Measurements from ENCODE around the gene C16orf90.

C16orf90 gene

GRCh38 chr16:3485821-3486505, 9.3 kb downstream of the C16orf90 start:
- TF ChIP-seq EZH2phosphoT487 (conservative IDR thresholded peaks at IDR 0.05; ENCODE audit: low read length), result no peak
- TF ChIP-seq, protein P1, sequence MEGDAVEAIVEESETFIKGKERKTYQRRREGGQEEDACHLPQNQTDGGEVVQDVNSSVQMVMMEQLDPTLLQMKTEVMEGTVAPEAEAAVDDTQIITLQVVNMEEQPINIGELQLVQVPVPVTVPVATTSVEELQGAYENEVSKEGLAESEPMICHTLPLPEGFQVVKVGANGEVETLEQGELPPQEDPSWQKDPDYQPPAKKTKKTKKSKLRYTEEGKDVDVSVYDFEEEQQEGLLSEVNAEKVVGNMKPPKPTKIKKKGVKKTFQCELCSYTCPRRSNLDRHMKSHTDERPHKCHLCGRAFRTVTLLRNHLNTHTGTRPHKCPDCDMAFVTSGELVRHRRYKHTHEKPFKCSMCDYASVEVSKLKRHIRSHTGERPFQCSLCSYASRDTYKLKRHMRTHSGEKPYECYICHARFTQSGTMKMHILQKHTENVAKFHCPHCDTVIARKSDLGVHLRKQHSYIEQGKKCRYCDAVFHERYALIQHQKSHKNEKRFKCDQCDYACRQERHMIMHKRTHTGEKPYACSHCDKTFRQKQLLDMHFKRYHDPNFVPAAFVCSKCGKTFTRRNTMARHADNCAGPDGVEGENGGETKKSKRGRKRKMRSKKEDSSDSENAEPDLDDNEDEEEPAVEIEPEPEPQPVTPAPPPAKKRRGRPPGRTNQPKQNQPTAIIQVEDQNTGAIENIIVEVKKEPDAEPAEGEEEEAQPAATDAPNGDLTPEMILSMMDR (IDR thresholded peaks at IDR 0.05; ENCODE audit: insufficient read depth, low read length, poor library complexity, severe bottlenecking), result no peak
- H3K36me3 ChIP-seq (ENCODE audit: low read length), result no peaks in the 10 kb centered on the region

DNA sequence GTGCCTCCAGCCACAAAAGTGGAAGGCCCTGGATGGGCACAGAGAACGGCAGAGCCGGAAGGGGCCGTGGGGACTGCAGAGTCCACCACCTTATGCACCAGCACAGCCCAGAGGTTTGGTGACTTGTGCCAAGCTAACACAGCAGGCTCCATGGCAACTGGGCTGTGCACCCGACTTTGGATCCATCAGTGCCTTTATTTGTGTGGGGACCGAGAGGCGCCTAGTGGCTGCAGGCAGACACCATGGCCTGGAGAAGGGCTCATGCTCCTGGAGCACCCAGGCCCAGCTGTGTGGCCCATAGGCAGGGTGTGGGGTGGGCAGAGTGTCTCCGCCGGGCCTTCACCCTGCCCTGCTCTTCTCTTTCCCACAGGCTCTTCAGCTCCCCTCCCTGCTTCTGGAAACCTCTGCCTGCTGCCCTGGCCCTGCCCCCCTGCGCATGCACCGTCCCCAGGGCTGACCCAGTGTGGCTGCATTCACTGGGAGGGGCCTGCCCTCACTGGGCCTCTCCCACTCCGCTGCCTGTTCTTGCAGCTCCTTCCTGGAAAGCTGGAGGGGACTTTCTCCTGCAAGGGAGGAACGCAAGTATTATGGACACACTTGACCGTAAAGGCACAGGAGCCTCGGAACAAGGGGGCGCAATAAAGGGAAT, 10.1 kb downstream of the C16orf90 start:
- TF ChIP-seq, protein P1 (IDR thresholded peaks at IDR 0.05; ENCODE audit: insufficient read depth, low read length, poor library complexity, severe bottlenecking), result no peak
- no peak for TF ChIP-seq EZH2phosphoT487 (conservative IDR thresholded peaks at IDR 0.05; ENCODE audit: low read length)
- Histone ChIP-seq H3F3A (ENCODE audit: insufficient read depth) (no peaks in the 10 kb centered on the region), H3K9me2 (replicated peaks; ENCODE audit: insufficient read depth, low read length) (no peaks in the 10 kb centered on the region), H3K9ac (ENCODE audit: low read length) (no peak overlapping the region), H4K20me1 (ENCODE audit: low read depth, low read length) (no peaks in the 10 kb centered on the region), H3K79me2 (ENCODE audit: insufficient read depth, low read length) (no peaks in the 10 kb centered on the region), H3K4me2 (ENCODE audit: low read depth, low read length, poor library complexity, severe bottlenecking) (no peak overlapping the region), H3K9me3 (ENCODE audit: insufficient read depth, low read length) (no peaks in the 10 kb centered on the region), H3K36me3 (ENCODE audit: low read length) (no peaks in the 10 kb centered on the region), H3K4me3 (ENCODE audit: insufficient read depth, low read length, poor library complexity, severe bottlenecking) (no peak overlapping the region), H2AFZ (ENCODE audit: low read depth, low read length, severe bottlenecking) (no peak overlapping the region), H3K27me3 (ENCODE audit: low read length) (no peaks in the 10 kb centered on the region), H3K27ac (ENCODE audit: low read depth, low read length) (no peak overlapping the region)

More at GRCh38 chr16:3485821-3486505, 9.3 kb downstream of the C16orf90 start:
- Histone ChIP-seq H4K20me1 (ENCODE audit: low read depth, low read length) (no peaks in the 10 kb centered on the region), H3K79me2 (ENCODE audit: insufficient read depth, low read length) (no peaks in the 10 kb centered on the region), H3K27me3 (ENCODE audit: low read length) (no peaks in the 10 kb centered on the region), H3K27ac (ENCODE audit: low read depth, low read length) (no peak overlapping the region), H3K4me2 (ENCODE audit: low read depth, low read length, poor library complexity, severe bottlenecking) (no peak overlapping the region), H3F3A (ENCODE audit: insufficient read depth) (no peaks in the 10 kb centered on the region), H2AFZ (ENCODE audit: low read depth, low read length, severe bottlenecking) (no peak overlapping the region), H3K9ac (ENCODE audit: low read length) (no peak overlapping the region), H3K9me3 (ENCODE audit: insufficient read depth, low read length) (no peaks in the 10 kb centered on the region), H3K9me2 (replicated peaks; ENCODE audit: insufficient read depth, low read length) (no peaks in the 10 kb centered on the region), H3K4me3 (ENCODE audit: insufficient read depth, low read length, poor library complexity, severe bottlenecking) (no peak overlapping the region)

DNA sequence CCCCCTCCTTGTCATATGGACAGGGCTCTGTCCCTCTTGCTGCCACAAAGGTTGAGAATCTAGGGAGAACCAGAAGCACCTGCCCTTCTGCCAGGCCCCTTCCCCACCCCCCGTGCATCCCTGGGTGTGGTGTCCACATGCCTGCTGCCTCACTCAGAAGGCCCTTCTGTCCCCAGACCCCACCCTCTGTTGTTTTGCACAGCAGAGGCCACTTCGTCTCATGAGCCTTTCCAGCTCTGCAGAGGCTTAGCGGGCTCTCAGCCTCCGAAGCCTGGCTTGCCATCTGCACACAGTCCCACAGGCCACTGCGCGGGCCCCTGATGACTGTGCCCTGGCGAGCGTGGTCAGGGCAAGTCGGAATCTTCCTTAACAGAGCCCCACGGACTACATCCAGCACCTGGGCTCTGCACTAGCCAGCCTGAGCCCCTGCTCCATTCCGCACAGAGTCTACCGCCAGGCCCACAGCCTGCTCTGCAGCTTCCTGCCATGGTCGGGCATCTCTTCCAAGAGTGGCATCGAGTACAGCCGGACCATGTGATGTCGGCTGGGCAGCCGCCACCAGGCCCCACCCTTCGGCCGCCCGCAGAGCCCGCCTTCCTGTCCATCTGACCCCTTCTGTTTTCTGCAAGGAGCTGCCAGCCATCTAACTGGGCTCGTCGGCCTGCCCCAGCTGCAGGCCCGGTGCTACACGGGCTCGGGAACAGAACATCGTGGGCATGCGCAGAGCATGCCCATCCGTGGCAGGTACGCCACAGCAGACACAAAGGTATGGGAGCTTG, 10.8 kb downstream of the C16orf90 start:
- H3K4me2 ChIP-seq (ENCODE audit: low read depth, low read length, poor library complexity, severe bottlenecking), result no peak overlapping the region
- no peaks in the 10 kb centered on the region for H3F3A ChIP-seq (ENCODE audit: insufficient read depth)
- H2AFZ ChIP-seq (ENCODE audit: low read depth, low read length, severe bottlenecking), result no peak overlapping the region
- no peaks in the 10 kb centered on the region for H3K36me3 ChIP-seq (ENCODE audit: low read length)
- no peak overlapping the region for H3K9ac ChIP-seq (ENCODE audit: low read length)
- no peak overlapping the region for H3K27ac ChIP-seq (ENCODE audit: low read depth, low read length)
- no peaks in the 10 kb centered on the region for H3K27me3 ChIP-seq (ENCODE audit: low read length)
- TF ChIP-seq EZH2phosphoT487 (conservative IDR thresholded peaks at IDR 0.05; ENCODE audit: low read length), result no peak
- TF ChIP-seq, protein P1 (IDR thresholded peaks at IDR 0.05; ENCODE audit: insufficient read depth, low read length, poor library complexity, severe bottlenecking), result no peak
- no peaks in the 10 kb centered on the region for H3K9me2 ChIP-seq (replicated peaks; ENCODE audit: insufficient read depth, low read length)
- H3K79me2 ChIP-seq (ENCODE audit: insufficient read depth, low read length), result peaks cover 6% of the 10 kb centered on the region; the same call in 1 of the 2 replicates
- no peaks in the 10 kb centered on the region for H3K9me3 ChIP-seq (ENCODE audit: insufficient read depth, low read length)
- H3K4me3 ChIP-seq (ENCODE audit: insufficient read depth, low read length, poor library complexity, severe bottlenecking), result no peak overlapping the region
- no peaks in the 10 kb centered on the region for H4K20me1 ChIP-seq (ENCODE audit: low read depth, low read length)
